ENCODE results near the gene KAT8.

- TF ChIP-seq TSHZ2 (CRISPR knock-in tag; IDR thresholded peaks at IDR 0.05) (no peak), BACH2 (CRISPR knock-in tag; IDR thresholded peaks at IDR 0.05; ENCODE audit: borderline replicate concordance) (no peak), ESRRG (CRISPR knock-in tag; IDR thresholded peaks at IDR 0.05) (no peak), TCF4 (CRISPR knock-in tag; IDR thresholded peaks at IDR 0.05; ENCODE audit: borderline replicate concordance) (no peak), OSR1 (CRISPR knock-in tag; IDR thresholded peaks at IDR 0.05) (no peak), CREB5 (CRISPR knock-in tag; IDR thresholded peaks at IDR 0.05; ENCODE audit: low read depth) (no peak), POU6F1 (CRISPR knock-in tag; IDR thresholded peaks at IDR 0.05; ENCODE audit: borderline replicate concordance, low read depth) (no peak), ISL1 (CRISPR knock-in tag; IDR thresholded peaks at IDR 0.05) (no peak), RARB (CRISPR knock-in tag; IDR thresholded peaks at IDR 0.05) (no peak)
Measured at GRCh38 chr16:31147574-31147973, 30.1 kb downstream of the KAT8 start.
